IMR-90 (cell line): ENCODE measurements around the gene TK1. TPM values are rescaled to one million over a fixed set of nuclear protein-coding genes. Genes with fewer than 3 reads are reported as not detected.

ENCODE experiments used
- ATAC-seq: fragments of 200-7000 bp; cut with Tn5 transposase; 2 replicates; pipeline ENCODE4 v1.9.1; 2020; ENCODE audit warnings: low read depth, mild to moderate bottlenecking, moderate library complexity
- BruUV-seq: library from RNA; stranded (reverse); fragments of 400-500 nt; replicated peaks from 2 replicates; lab custom pipeline; 2021; lab: Mats Ljungman, UMichigan
- CTCF ChIA-PET: fragments of 300-600 bp; formaldehyde crosslinking; extraction: SDS; loops from one replicate; lab custom pipeline; 2021; ENCODE audit warnings: antibody characterized with exemption; lab: Yijun Ruan, JAX
- POLR2A ChIA-PET: fragments of 300-600 bp; sonication (Branson Sonifier 250); formaldehyde crosslinking; loops from one replicate; lab custom pipeline; 2022; ENCODE audit warnings: antibody characterized with exemption; ENCODE audit not compliant: unreplicated experiment; lab: Charles Lee
- DNase-seq: peaks from one replicate; pipeline ENCODE4 v3.0.0; 2013
- H2AFZ ChIP-seq: replicated peaks from 2 replicates; pipeline ENCODE3; 2013; ENCODE audit warnings: low read length, mild to moderate bottlenecking; ENCODE audit not compliant: poor library complexity
- H2AK5ac ChIP-seq: 2 replicates; pipeline ENCODE4 v1.6.1; 2013; ENCODE audit warnings: low read depth, low read length, inconsistent platforms
- H2AK9ac ChIP-seq: replicated peaks from 2 replicates; pipeline ENCODE3; 2013; ENCODE audit warnings: mild to moderate bottlenecking, low read depth, low read length, moderate library complexity; ENCODE audit not compliant: poor library complexity
- H2BK120ac ChIP-seq: 2 replicates; pipeline ENCODE4 v1.6.1; 2013; ENCODE audit warnings: low read depth, low read length, inconsistent platforms
- H2BK15ac ChIP-seq: 3 replicates; pipeline ENCODE4 v1.6.1; 2013; ENCODE audit warnings: low read depth, low read length, inconsistent platforms
- H2BK20ac ChIP-seq: 2 replicates; pipeline ENCODE4 v1.6.1; 2013; ENCODE audit warnings: low read depth, mild to moderate bottlenecking, inconsistent platforms, low read length, moderate library complexity
- H2BK5ac ChIP-seq: 2 replicates; pipeline ENCODE4 v1.6.1; 2013; ENCODE audit warnings: mild to moderate bottlenecking, low read depth, low read length, inconsistent platforms; ENCODE audit not compliant: poor library complexity, severe bottlenecking
- H3K14ac ChIP-seq: replicated peaks from 2 replicates; pipeline ENCODE4 v1.6.1; 2013; ENCODE audit warnings: low read depth, low read length, inconsistent platforms
- H3K18ac ChIP-seq: 2 replicates; pipeline ENCODE4 v1.6.1; 2013; ENCODE audit warnings: low read depth, low read length, control low read depth
- H3K23ac ChIP-seq: 2 replicates; pipeline ENCODE4 v1.6.1; 2013; ENCODE audit warnings: low read depth, low read length, inconsistent platforms
- H3K27ac ChIP-seq: 2 replicates; pipeline ENCODE4 v1.5.1; 2013; ENCODE audit warnings: mild to moderate bottlenecking, control low read depth, low read length; ENCODE audit not compliant: insufficient read depth
- H3K27me3 ChIP-seq: 2 replicates; pipeline ENCODE4 v1.6.1; 2013; ENCODE audit warnings: low read length; ENCODE audit not compliant: control insufficient read depth, insufficient read depth
- H3K36me3 ChIP-seq: 2 replicates; pipeline ENCODE4 v1.6.1; 2013; ENCODE audit warnings: low read length, mixed read lengths; ENCODE audit not compliant: control insufficient read depth, insufficient read depth
- H3K4ac ChIP-seq: 2 replicates; pipeline ENCODE4 v1.6.1; 2013; ENCODE audit warnings: low read depth, low read length, inconsistent platforms
- H3K4me1 ChIP-seq: 2 replicates; pipeline ENCODE4 v1.6.1; 2013; ENCODE audit warnings: low read length, mixed read lengths; ENCODE audit not compliant: control insufficient read depth, insufficient read depth
- H3K4me2 ChIP-seq: 2 replicates; pipeline ENCODE4 v1.6.1; 2013; ENCODE audit warnings: low read depth, mild to moderate bottlenecking, control low read depth, low read length, moderate library complexity
- H3K4me3 ChIP-seq: 2 replicates; pipeline ENCODE4 v1.5.1; 2013; ENCODE audit warnings: low read depth, mild to moderate bottlenecking, control low read depth, low read length, moderate library complexity; ENCODE audit not compliant: insufficient read depth
- H3K56ac ChIP-seq: 2 replicates; pipeline ENCODE4 v1.6.1; 2013; ENCODE audit warnings: low read length, inconsistent platforms; ENCODE audit not compliant: insufficient read depth; ENCODE audit errors: extremely low read depth
- H3K79me1 ChIP-seq, 2 experiments: 2 replicates each; pipeline ENCODE4 v1.6.1; 2013; ENCODE audit warnings: low read length in 2 of 2, inconsistent platforms in 1 of 2, low read depth in 1 of 2
- H3K9ac ChIP-seq: 2 replicates; pipeline ENCODE4 v1.6.1; 2013; ENCODE audit warnings: low read depth, low read length, control low read depth
- H3K9me1 ChIP-seq: 2 replicates; pipeline ENCODE4 v1.6.1; 2013; ENCODE audit warnings: low read length, inconsistent platforms; ENCODE audit not compliant: insufficient read depth
- H3K9me3 ChIP-seq: 2 replicates; pipeline ENCODE4 v1.6.1; 2013; ENCODE audit warnings: low read length; ENCODE audit not compliant: control insufficient read depth, insufficient read depth
- H4K20me1 ChIP-seq: 2 replicates; pipeline ENCODE4 v1.6.1; 2013; ENCODE audit warnings: low read length, inconsistent platforms; ENCODE audit not compliant: insufficient read depth
- H4K5ac ChIP-seq: 2 replicates; pipeline ENCODE4 v1.6.1; 2013; ENCODE audit warnings: mild to moderate bottlenecking, low read depth, low read length, control low read depth
- H4K8ac ChIP-seq, 2 experiments: 2 replicates each; pipeline ENCODE4 v1.6.1; 2013; ENCODE audit warnings: low read depth in 2 of 2, low read length in 2 of 2, control low read depth in 1 of 2, inconsistent platforms in 1 of 2
- H4K91ac ChIP-seq: 2 replicates; pipeline ENCODE4 v1.6.1; 2013; ENCODE audit warnings: low read depth, low read length, inconsistent platforms; ENCODE audit not compliant: insufficient read depth
- CHD1 ChIP-seq: IDR thresholded peaks from 2 replicates; pipeline ENCODE4 v1.6.1; 2012; ENCODE audit warnings: low read depth, low read length, improper control_type of control experiment
- MAFK ChIP-seq: IDR thresholded peaks from 2 replicates; pipeline ENCODE4 v1.6.1; 2012; ENCODE audit warnings: low read depth, low read length, improper control_type of control experiment
- MAZ ChIP-seq: IDR thresholded peaks from 2 replicates; pipeline ENCODE4 v1.6.1; 2012; ENCODE audit warnings: low read depth, mild to moderate bottlenecking, low read length, improper control_type of control experiment, moderate library complexity, borderline replicate concordance
- MXI1 ChIP-seq: IDR thresholded peaks from 2 replicates; pipeline ENCODE4 v1.6.1; 2012; ENCODE audit warnings: low read depth, mild to moderate bottlenecking, low read length, moderate library complexity, borderline replicate concordance
- NFE2L2 ChIP-seq: fragments of 150-350 bp; IDR thresholded peaks from 2 replicates; pipeline ENCODE4 v1.6.1; 2016; ENCODE audit warnings: low read depth, mild to moderate bottlenecking, low read length
- POLR2A ChIP-seq: IDR thresholded peaks from 2 replicates; pipeline ENCODE4 v1.6.1; 2012; ENCODE audit warnings: mild to moderate bottlenecking, low read depth, low read length
- RAD21 ChIP-seq: IDR thresholded peaks from 2 replicates; pipeline ENCODE4 v1.6.1; 2012; ENCODE audit warnings: low read length, improper control_type of control experiment
- RCOR1 ChIP-seq: IDR thresholded peaks from 2 replicates; pipeline ENCODE4 v1.6.1; 2012; ENCODE audit warnings: mild to moderate bottlenecking, low read length, improper control_type of control experiment; ENCODE audit not compliant: insufficient replicate concordance
- RFX5 ChIP-seq: IDR thresholded peaks from 2 replicates; pipeline ENCODE4 v1.8.0; 2012; ENCODE audit warnings: low read depth, mild to moderate bottlenecking, low read length, moderate library complexity
- SMC3 ChIP-seq: fragments of 150-350 bp; IDR thresholded peaks from 2 replicates; pipeline ENCODE4 v1.6.1; 2016; ENCODE audit warnings: low read depth, mild to moderate bottlenecking, antibody characterized with exemption, low read length, moderate library complexity
- USF2 ChIP-seq: fragments of 150-350 bp; IDR thresholded peaks from 2 replicates; pipeline ENCODE4 v1.6.1; 2017; ENCODE audit warnings: mild to moderate bottlenecking, antibody characterized with exemption, low read length, low read depth
- WGBS, 2 experiments: methylation state at CpG; one replicate each; pipeline versions ENCODE4 v1.1.5 to v1.1.7; 2013; ENCODE audit warnings: missing lambda C conversion rate in 2 of 2; ENCODE audit not compliant: insufficient read length in 1 of 2; ENCODE audit errors: extremely low coverage in 2 of 2; 5-methylcytosine and 5-hydroxymethylcytosine counted together
- dilution Hi-C: fragments of 300-500 bp; cut with HindIII; formaldehyde crosslinking; loops from one replicate; pipeline ENCODE4 v1.14.3; 2018; ENCODE audit warnings: low sequenced_read_pairs; ENCODE audit not compliant: unreplicated experiment
- in situ Hi-C: fragments of 300-500 bp; cut with MboI; formaldehyde crosslinking; loops from 3 replicates; pipeline ENCODE4 v1.14.3; 2019; ENCODE audit warnings: low sequenced_read_pairs, inconsistent platforms, mixed read lengths
- intact Hi-C: fragments of 100-400 bp; cut with micrococcal nuclease; formaldehyde crosslinking; loops from 2 replicates; pipeline ENCODE4 v1.10.0; 2022
- polyA plus RNA-seq, 3 experiments: library from polyadenylated mRNA; depleted of rRNA; stranded (reverse); fragments of >200 nt; gene quantifications; 2 replicates each; pipeline ENCODE4 v1.2.3, GENCODE V29; 2012; ENCODE audit warnings: low replicate concordance in 1 of 3
- total RNA-seq: library from RNA; depleted of rRNA; stranded (reverse); fragments of >200 nt; gene quantifications from 2 replicates; pipeline ENCODE4 v1.2.3, GENCODE V29; 2012
- TF ChIP-seq, protein P1 (sequence below): fragments of 150-350 bp; IDR thresholded peaks from 2 replicates; pipeline ENCODE4 v1.6.1; 2016; ENCODE audit warnings: low read depth, mild to moderate bottlenecking, low read length, moderate library complexity, borderline replicate concordance
- TF ChIP-seq, protein P2 (sequence below): conservative IDR thresholded peaks from 2 replicates; pipeline ENCODE4 v1.5.1; 2012; ENCODE audit warnings: mild to moderate bottlenecking, low read depth, low read length, improper control_type of control experiment

TK1 gene
- total and polyA plus RNA-seq, 2 of the 4 experiments (the other 2 are of a cell fraction), result 150 to 219 TPM

DNA sequence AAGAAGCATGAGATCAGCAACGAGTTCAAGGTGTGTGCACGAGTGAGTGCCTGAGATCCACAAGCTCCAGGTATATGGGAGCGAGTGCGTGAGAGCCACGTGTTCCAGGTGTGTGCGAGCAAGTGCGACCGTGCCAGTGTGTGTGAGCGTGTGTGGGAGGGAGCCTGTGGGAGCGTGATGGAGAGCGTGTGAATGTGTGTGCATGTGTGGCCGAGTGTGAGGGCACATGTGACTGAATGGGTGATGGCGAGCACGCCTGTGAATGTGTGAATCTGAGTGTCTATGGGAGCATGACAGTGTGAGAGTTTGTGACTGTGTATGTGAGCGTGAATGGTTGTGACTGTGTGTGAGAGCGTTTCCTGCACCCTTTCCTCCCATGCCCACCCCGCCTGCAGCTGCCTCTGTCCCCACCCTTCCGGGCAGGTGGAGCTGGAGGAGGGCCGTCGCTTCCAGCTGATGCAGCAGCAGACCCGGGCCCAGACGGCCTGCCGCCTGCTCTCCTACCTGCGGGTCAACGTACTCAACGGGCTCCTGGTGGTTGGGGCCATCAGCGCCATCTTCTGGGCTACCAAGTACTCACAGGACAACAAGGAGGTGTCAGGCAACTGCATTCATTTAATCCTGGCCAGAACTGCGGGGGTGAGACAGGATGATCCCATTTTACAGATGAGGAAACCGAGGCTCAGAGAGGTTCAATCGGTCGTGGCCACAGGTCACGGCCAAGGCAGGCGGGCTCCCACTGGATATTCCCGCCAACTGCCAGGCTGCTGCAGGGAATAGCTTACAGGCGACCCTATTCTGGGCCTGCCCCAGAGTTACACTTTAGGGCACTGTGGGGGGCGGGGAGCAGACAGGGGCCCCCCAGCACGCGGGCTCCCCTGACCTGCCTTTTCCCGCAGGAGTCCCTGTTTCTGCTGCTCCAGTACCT is 52.6 kb downstream of the TK1 start:
- Histone ChIP-seq H3K4me1 (no peaks in the 10 kb centered on the region), H4K8ac (no peak overlapping the region), H3K9me1 (no peaks in the 10 kb centered on the region), H3K4me2 (no peak overlapping the region), H3K18ac (no peak overlapping the region), H3K36me3 (no peaks in the 10 kb centered on the region), H3K56ac (no peak overlapping the region), H3K27ac (no peak overlapping the region), H3K14ac (no peak overlapping the region), H2BK20ac (no peak overlapping the region), H3K27me3 (peaks cover 61% of the 10 kb centered on the region), H3K79me1 (no peaks in the 10 kb centered on the region), H4K91ac (no peak overlapping the region), H3K9ac (no peak overlapping the region), H3K23ac (no peak overlapping the region), H4K20me1 (no peaks in the 10 kb centered on the region; the same call in 1 of the 2 replicates), H2BK15ac (no peak overlapping the region), H3K9me3 (no peaks in the 10 kb centered on the region), H3K4ac (no peak overlapping the region), H3K4me3 (no peak overlapping the region), H4K5ac (no peak overlapping the region), H2BK5ac (no peak overlapping the region), H2AFZ (no peak overlapping the region), H2AK5ac (no peak overlapping the region), H2AK9ac (peak overlapping the region; percentile 70), H2BK120ac (no peak overlapping the region)
- no peak for TF ChIP-seq NFE2L2
- no peak for TF ChIP-seq MAZ
- TF ChIP-seq MAFK, result no peak
- TF ChIP-seq, protein P1, sequence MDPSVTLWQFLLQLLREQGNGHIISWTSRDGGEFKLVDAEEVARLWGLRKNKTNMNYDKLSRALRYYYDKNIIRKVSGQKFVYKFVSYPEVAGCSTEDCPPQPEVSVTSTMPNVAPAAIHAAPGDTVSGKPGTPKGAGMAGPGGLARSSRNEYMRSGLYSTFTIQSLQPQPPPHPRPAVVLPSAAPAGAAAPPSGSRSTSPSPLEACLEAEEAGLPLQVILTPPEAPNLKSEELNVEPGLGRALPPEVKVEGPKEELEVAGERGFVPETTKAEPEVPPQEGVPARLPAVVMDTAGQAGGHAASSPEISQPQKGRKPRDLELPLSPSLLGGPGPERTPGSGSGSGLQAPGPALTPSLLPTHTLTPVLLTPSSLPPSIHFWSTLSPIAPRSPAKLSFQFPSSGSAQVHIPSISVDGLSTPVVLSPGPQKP, result no peak
- peak; percentile 22 for TF ChIP-seq SMC3
- TF ChIP-seq MXI1, result no peak
- no peak for TF ChIP-seq RCOR1
- TF ChIP-seq CHD1, result no peak
- TF ChIP-seq, protein P2, sequence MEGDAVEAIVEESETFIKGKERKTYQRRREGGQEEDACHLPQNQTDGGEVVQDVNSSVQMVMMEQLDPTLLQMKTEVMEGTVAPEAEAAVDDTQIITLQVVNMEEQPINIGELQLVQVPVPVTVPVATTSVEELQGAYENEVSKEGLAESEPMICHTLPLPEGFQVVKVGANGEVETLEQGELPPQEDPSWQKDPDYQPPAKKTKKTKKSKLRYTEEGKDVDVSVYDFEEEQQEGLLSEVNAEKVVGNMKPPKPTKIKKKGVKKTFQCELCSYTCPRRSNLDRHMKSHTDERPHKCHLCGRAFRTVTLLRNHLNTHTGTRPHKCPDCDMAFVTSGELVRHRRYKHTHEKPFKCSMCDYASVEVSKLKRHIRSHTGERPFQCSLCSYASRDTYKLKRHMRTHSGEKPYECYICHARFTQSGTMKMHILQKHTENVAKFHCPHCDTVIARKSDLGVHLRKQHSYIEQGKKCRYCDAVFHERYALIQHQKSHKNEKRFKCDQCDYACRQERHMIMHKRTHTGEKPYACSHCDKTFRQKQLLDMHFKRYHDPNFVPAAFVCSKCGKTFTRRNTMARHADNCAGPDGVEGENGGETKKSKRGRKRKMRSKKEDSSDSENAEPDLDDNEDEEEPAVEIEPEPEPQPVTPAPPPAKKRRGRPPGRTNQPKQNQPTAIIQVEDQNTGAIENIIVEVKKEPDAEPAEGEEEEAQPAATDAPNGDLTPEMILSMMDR, result peak; percentile 37
- TF ChIP-seq USF2, result no peak
- no peak for TF ChIP-seq POLR2A
- no peak for TF ChIP-seq RFX5
- TF ChIP-seq RAD21, result peak; percentile 13; the same call in 1 of the 2 replicates
- WGBS, 2 experiments, result 50% methylated on average over 29 of the region's 39 CpGs; no CpG with 5 or more reads in 1 of the 2 experiments
- DNase-seq, result peak; percentile 12
- POLR2A ChIA-PET, result no interaction called here
- no TSS peak for BruUV-seq
- intact Hi-C loops, result loop anchor here (1.0 kb wide), 1 partner anchor 53 kb away; the partner anchor contains the start of genes AFMID and TK1
- ATAC-seq, result no peak
- dilution Hi-C loops, result no loop called here
- in situ Hi-C loops, result no loop called here
- CTCF ChIA-PET, result no interaction called here
